HFFc6 (cell line): ENCODE data around the gene TMIGD1. TPM values are rescaled to one million over a fixed set of nuclear protein-coding genes. Genes with fewer than 3 reads are reported as not detected.

ENCODE experiments used
- DNase-seq: peaks from one replicate; pipeline ENCODE4 v3.0.0-alpha.2; 2018
- H3K27ac Mint-ChIP-seq: 2 replicates; pipeline ENCODE4 v1.8.0; 2020; ENCODE audit warnings: mild to moderate bottlenecking, mixed read lengths
- H3K27me3 Mint-ChIP-seq: 2 replicates; pipeline ENCODE4 v1.8.0; 2021; ENCODE audit warnings: mild to moderate bottlenecking, moderate library complexity, mixed read lengths; ENCODE audit not compliant: insufficient read depth
- H3K36me3 Mint-ChIP-seq: 2 replicates; pipeline ENCODE4 v1.8.0; 2021; ENCODE audit warnings: low read depth, mixed read lengths
- H3K4me1 Mint-ChIP-seq: 2 replicates; pipeline ENCODE4 v1.8.0; 2020; ENCODE audit warnings: low read depth, mixed read lengths
- H3K4me3 Mint-ChIP-seq: 2 replicates; pipeline ENCODE4 v1.8.0; 2020; ENCODE audit warnings: mild to moderate bottlenecking, moderate library complexity, mixed read lengths
- H3K9me3 Mint-ChIP-seq: 2 replicates; pipeline ENCODE4 v1.8.0; 2020; ENCODE audit warnings: mild to moderate bottlenecking, mixed read lengths
- total RNA-seq, 6 experiments: library from RNA; stranded (reverse); fragmentation: NEBNext Ultra II Directional; extraction: Animal tissue kit (Norgen Biotek cat#: 25700); gene quantifications; 2 replicates in 1 of 6; 3 replicates in 5 of 6; pipeline ENCODE4 v1.2.3, GENCODE V29; 2021
- TF ChIP-seq, protein P1 (sequence below): fragments of 200-600 bp; sonication (generic); IDR thresholded peaks from 2 replicates; pipeline ENCODE4 v1.5.0; 2021; ENCODE audit warnings: antibody characterized with exemption, mild to moderate bottlenecking

Gene TMIGD1
- total RNA-seq, 6 experiments from 2014 or later, result not detected

- Mint-ChIP-seq H3K27me3 (peaks cover 17% of the 10 kb centered on the region; the same call in 1 of the 2 replicates), H3K4me3 (no peak overlapping the region), H3K36me3 (no peaks in the 10 kb centered on the region), H3K4me1 (peaks cover 12% of the 10 kb centered on the region; the same call in 1 of the 2 replicates), H3K9me3 (no peaks in the 10 kb centered on the region), H3K27ac (no peak overlapping the region)
- DNase-seq, result no peak
- TF ChIP-seq, protein P1, sequence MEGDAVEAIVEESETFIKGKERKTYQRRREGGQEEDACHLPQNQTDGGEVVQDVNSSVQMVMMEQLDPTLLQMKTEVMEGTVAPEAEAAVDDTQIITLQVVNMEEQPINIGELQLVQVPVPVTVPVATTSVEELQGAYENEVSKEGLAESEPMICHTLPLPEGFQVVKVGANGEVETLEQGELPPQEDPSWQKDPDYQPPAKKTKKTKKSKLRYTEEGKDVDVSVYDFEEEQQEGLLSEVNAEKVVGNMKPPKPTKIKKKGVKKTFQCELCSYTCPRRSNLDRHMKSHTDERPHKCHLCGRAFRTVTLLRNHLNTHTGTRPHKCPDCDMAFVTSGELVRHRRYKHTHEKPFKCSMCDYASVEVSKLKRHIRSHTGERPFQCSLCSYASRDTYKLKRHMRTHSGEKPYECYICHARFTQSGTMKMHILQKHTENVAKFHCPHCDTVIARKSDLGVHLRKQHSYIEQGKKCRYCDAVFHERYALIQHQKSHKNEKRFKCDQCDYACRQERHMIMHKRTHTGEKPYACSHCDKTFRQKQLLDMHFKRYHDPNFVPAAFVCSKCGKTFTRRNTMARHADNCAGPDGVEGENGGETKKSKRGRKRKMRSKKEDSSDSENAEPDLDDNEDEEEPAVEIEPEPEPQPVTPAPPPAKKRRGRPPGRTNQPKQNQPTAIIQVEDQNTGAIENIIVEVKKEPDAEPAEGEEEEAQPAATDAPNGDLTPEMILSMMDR, result no peak
These were observed 19.4 kb downstream of the TMIGD1 start for GRCh38 chr17:30314474-30314873.

GRCh38 chr17:30312226-30312625, 21.6 kb downstream of the TMIGD1 start:
- Mint-ChIP-seq H3K27me3 (peaks cover 15% of the 10 kb centered on the region), H3K4me3 (no peak overlapping the region), H3K27ac (no peak overlapping the region)

DNA sequence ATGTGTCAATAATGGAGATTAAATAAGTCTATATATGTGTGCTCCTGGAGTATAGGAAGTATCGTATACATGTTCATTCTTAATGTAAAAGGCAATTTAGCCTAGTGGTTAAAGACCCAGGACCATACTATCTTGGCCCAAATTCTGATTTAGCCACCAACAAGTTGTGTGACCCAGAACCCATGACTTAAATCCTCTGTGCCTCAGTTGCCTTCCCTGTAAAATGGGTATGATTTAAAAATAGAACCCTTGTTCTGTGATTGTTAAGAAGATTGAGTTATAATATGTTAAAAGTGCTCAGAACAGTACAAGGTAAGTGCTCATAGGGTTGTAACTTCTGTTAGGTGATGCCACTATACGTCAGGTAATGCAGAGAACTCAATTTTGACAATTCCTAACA, 23.3 kb downstream of the TMIGD1 start:
- no peak for DNase-seq
- no peak overlapping the region for H3K27ac Mint-ChIP-seq
- TF ChIP-seq, protein P1, result no peak
- H3K4me3 Mint-ChIP-seq, result no peak overlapping the region
- no peaks in the 10 kb centered on the region for H3K36me3 Mint-ChIP-seq
- peaks cover 5% of the 10 kb centered on the region; the same call in 1 of the 2 replicates for H3K4me1 Mint-ChIP-seq
- peaks cover 9% of the 10 kb centered on the region for H3K27me3 Mint-ChIP-seq
- no peaks in the 10 kb centered on the region for H3K9me3 Mint-ChIP-seq

More at GRCh38 chr17:30312226-30312625, 21.6 kb downstream of the TMIGD1 start:
- TF ChIP-seq, protein P1, result no peak
- Mint-ChIP-seq H3K9me3 (no peaks in the 10 kb centered on the region), H3K36me3 (no peaks in the 10 kb centered on the region), H3K4me1 (peaks cover 6% of the 10 kb centered on the region; the same call in 1 of the 2 replicates)
- DNase-seq, result no peak

GRCh38 chr17:30309591-30309990, 24.3 kb downstream of the TMIGD1 start:
- Mint-ChIP-seq H3K9me3 (no peaks in the 10 kb centered on the region), H3K4me1 (no peaks in the 10 kb centered on the region), H3K27me3 (peaks cover under 1% of the 10 kb centered on the region; the same call in 1 of the 2 replicates), H3K36me3 (no peaks in the 10 kb centered on the region), H3K4me3 (no peak overlapping the region), H3K27ac (no peak overlapping the region)
- TF ChIP-seq, protein P1, result no peak
- no peak for DNase-seq

DNA sequence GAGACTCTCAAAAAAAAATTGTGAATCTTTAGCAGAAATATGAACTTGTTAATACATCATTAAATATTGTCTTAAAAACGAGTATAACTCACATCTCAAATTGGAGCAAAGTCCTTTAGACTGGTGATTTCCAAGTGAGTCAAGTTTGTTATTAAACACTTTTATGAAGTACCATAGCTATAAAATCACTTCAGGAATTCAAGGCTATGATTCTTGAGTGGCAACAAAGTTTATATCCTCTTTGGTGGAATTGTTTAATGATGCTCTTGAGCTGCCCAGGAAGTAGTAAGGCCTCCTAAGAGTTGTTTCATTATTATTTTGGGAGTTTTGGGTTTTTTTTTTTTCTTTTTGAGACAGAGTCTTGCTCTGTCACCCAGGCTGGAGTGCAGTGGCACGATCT, 25.5 kb downstream of the TMIGD1 start:
- TF ChIP-seq, protein P1, result no peak
- H3K9me3 Mint-ChIP-seq, result no peaks in the 10 kb centered on the region
- H3K4me1 Mint-ChIP-seq, result no peaks in the 10 kb centered on the region
- H3K4me3 Mint-ChIP-seq, result no peak overlapping the region
- no peak overlapping the region for H3K27ac Mint-ChIP-seq
- DNase-seq, result no peak
- H3K36me3 Mint-ChIP-seq, result no peaks in the 10 kb centered on the region
- no peaks in the 10 kb centered on the region; the same call in 1 of the 2 replicates for H3K27me3 Mint-ChIP-seq

DNA sequence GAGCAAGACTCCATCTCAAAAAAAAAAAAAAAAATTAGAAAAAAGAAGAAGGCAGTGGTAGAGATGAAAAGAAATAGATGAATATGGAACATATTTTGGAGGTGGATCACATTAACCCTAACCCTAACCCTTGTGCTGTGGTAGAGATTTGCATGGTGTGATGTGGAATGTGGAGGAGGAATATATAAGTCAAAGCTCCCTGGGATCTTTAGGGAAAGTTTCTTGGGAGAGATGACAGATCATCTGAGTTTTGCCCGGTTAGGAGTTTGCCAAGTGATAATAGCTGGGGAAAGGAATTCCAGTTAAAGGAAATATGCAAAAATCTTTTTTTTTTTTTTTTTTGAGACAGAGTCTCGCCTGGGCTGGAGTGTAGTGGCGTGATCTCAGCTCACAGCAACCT, 29.1 kb downstream of the TMIGD1 start:
- Mint-ChIP-seq H3K4me3 (no peak overlapping the region), H3K4me1 (no peaks in the 10 kb centered on the region), H3K9me3 (peaks cover 8% of the 10 kb centered on the region), H3K36me3 (no peaks in the 10 kb centered on the region), H3K27me3 (peaks cover 6% of the 10 kb centered on the region), H3K27ac (no peak overlapping the region)
- TF ChIP-seq, protein P1, result no peak
- no peak for DNase-seq
